ENCODE results near the gene SLC50A1. TPM values are rescaled to one million over a fixed set of nuclear protein-coding genes. Genes with fewer than 3 reads are reported as not detected.

SLC50A1 gene
- total RNA-seq, 1 donor from 2014 or later, result 35.4 TPM

DNA sequence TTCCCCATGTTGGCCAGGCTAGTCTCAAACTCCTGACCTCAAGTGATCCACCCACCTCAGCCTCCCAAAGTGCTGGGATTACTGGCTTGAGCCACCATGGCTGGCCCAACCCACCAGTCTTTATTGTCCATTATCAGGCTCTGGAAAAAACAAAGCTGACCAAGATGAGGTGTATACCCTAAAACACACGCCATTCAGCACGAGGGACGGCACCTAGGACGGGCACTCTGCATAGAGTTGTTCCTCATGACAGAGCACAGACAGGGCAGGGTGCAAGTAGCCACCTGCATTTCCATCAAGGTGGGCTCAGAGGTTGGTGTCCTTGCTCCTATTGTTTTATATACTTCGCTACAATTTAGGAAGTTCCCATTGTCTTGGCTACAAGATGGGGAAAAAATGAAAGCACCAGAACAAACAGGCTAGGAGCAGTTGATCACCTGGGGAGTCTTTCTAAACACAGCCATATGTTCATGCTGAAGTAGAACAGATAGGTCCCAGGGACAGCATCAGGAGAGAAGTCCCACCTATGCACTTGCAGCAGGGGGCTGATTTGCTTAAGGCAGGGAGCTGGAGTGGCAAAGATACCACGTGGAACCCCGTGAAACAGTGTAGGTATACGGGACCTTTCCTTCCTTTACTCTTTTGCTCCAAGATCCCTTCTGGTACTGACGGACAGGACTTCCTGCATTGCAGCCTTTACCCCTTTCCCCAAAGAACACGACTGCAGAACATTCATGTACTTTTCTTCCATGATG is 33.0 kb downstream of the SLC50A1 start:
- intact Hi-C loops (cut with micrococcal nuclease), result loop anchor here (1.0 kb wide), 1 partner anchor 74 kb away; no protein-coding TSS in a partner anchor

DNA sequence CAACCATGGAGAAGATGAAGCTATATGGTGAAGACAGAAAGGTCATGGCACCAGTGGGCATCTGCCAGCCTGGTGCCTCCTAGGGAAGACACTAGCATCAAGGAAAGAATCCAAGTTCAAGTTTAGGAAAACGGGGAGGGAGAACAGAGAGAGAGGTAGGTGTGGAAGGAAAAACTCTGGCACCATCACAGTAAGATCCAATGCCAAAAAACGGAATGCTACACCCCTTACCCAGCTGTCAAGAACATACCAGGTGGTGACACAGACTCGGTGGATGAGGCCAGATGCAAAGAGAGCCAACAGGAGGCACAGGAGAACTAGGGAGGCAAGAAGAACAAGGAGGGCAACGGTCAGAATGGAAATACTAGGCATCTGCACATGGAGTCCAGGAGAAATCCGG is 33.9 kb downstream of the SLC50A1 start:
- intact Hi-C loops (cut with micrococcal nuclease), result no loop called here

GRCh38 chr1:155170101-155170785 is 34.6 kb downstream of the SLC50A1 start:
- intact Hi-C loops (cut with micrococcal nuclease), result loop anchor here (10.0 kb wide), 1 partner anchor 195 kb away; the partner anchor contains the start of genes CKS1B and SHC1

GRCh38 chr1:155170806-155171205 is 35.2 kb downstream of the SLC50A1 start:
- intact Hi-C loops (cut with micrococcal nuclease), result loop anchor here (10.0 kb wide), 1 partner anchor 196 kb away; the partner anchor contains the start of genes CKS1B and SHC1

DNA sequence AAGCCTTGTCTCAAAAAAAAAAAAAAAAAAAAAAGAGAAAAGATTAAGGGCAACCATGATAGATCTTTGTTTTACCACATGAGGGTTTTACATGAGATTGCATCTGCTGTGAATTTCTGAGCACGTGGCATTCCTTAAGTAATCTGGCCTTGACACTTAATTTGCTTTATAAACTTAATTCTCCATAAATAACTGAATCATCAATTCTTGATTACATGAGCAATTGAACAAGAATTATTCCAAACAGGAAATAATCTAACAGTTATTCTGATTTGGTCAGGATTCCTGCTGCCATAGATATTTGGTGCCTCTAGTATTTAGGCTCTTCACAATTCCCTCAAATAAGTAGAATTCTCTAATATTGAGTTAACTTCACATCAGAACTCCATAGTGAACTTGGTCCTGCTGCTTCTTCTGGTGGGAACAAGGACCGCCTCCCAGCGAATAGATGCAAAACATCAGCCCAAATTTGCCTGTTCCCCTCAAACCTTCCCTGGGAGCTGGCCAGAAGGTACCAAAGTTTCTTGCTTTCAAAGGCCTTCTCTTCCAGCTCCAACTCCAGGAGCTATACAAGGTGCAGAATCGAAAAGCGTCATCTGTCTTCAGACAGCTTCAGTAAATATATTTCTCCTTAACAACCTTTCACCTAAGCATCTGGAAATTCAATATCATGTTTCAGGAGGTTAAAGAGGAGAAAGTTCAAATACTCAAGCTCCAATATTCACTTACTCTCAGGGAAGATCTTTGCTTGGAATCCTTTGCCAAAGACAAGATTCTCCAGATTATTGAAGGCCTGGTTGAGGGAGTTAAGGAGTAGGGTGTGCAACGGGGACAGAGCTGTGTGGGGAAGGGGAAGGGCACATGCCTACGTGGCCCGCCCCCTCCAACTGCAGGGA is 36.4 kb downstream of the SLC50A1 start:
- intact Hi-C loops (cut with micrococcal nuclease), result loop anchor here (2.0 to 10.0 kb wide), 2 partner anchors 37 to 197 kb away; partner anchors contain the start of genes CKS1B, SHC1 and SLC50A1

- intact Hi-C loops (cut with micrococcal nuclease), result loop anchor here (2.0 to 10.0 kb wide), 2 partner anchors 38 to 198 kb away; partner anchors contain the start of genes CKS1B, SHC1 and SLC50A1
These were observed 37.3 kb downstream of the SLC50A1 start, which contains the start of gene KRTCAP2 for GRCh38 chr1:155172732-155173477. TSS of gene KRTCAP2 (minus strand) at chr1:155173304. CDS start at chr1:155173224, 80 bp downstream.

DNA sequence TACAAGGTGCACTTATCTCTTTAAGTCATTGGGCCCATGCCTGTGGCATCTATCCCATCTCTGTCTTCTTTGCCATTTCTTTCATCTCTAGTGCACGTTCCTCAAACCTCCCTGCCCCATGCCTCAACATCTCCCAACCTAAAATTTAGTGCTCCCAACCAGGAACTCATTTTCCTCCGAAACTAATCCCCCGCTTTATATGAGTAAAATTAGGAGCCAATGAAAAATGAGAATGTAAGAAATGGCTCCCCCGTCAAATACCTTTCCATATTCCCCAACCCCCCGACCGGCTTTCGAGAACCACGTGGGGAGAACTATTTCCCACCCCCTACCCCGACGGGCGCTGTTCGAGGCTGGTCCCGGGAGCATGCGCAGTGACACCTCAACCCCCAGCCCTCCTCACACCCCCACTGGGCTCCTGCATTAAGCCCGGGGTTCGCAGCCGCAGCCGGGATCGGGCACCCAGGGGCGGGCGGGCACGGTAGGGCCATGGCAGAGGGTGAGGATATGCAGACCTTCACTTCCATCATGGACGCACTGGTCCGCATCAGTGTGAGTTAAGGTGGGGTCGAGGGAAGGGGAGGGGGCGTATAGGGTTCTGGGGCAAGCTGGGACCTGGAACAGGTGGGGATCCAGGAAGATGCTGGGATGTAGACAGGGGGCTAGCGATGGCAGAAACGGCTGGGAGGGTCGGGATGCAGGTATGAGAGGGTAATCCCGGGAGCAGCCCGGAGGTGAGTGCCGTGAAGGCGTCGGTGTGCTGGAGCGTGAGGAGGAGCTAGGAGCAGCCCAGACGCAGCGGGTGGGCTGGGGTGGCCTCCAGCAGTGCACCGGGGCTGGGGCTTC is 38.0 kb downstream of the SLC50A1 start, which contains the start of gene TRIM46:
TSS of gene TRIM46 (plus strand) at position 372 of the 846 bp plus-strand sequence. CDS start at position 490, 118 bp downstream.
- intact Hi-C loops (cut with micrococcal nuclease), result loop anchor here (2.0 to 10.0 kb wide), 2 partner anchors 39 to 199 kb away; partner anchors contain the start of genes CKS1B, SHC1 and SLC50A1

GRCh38 chr1:155174324-155175280 is 39.0 kb downstream of the SLC50A1 start:
- intact Hi-C loops (cut with micrococcal nuclease), result loop anchor here (10.0 kb wide), 1 partner anchor 200 kb away; the partner anchor contains the start of genes CKS1B and SHC1

DNA sequence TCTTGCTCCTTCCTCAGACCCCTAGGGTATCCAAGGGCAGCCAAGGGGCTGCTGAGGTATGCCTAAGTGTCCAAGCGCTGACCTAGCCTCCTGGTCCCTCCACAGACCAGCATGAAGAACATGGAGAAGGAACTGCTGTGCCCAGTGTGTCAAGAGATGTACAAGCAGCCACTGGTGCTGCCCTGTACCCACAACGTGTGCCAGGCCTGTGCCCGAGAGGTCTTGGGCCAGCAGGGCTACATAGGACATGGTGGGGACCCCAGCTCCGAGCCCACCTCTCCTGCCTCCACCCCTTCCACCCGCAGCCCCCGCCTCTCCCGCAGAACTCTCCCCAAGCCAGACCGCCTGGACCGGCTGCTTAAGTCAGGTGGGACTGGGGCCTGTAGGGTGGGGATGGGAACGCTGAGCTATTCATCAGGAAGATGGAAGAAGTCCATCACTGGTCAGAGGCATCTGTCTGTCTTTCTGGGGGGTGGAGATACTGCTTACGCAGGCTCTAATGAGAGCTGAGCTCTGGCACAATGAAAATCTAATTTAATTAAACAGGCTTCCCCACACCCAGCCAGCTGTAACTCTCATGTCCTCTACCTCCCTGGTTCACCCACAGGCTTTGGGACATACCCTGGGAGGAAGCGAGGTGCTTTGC is 39.8 kb downstream of the SLC50A1 start:
- intact Hi-C loops (cut with micrococcal nuclease), result loop anchor here (10.0 kb wide), 1 partner anchor 201 kb away; the partner anchor contains the start of genes CKS1B and SHC1

GRCh38 chr1:155175927-155176371 is 40.3 kb downstream of the SLC50A1 start:
- intact Hi-C loops (cut with micrococcal nuclease), result loop anchor here (1.0 to 10.0 kb wide), 5 partner anchors 18 to 201 kb away; partner anchors contain the start of genes CKS1B, SHC1 and THBS3

DNA sequence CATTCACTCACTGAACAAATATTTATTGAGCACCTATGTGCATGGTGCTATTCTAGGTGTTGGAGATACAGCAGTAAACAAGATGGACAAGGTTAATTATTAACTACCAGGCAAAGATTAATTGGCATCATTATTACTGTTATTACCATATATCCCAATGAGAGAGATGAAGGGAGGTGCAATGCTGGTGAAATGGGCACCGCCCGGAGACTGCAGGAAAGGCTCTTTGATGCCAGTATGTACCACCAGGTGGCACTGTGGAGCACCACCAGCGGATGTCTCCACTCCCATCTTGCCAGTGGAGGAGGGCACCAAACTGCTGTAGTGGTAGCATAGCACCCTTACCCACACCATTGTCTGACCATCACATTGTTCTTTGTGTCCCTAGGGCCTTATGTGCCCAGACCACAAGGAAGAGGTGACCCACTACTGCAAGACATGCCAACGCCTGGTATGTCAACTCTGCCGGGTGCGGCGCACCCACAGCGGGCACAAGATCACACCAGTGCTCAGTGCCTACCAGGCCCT is 41.0 kb downstream of the SLC50A1 start:
- intact Hi-C loops (cut with micrococcal nuclease), result loop anchor here (1.0 to 10.0 kb wide), 5 partner anchors 18 to 202 kb away; partner anchors contain the start of genes CKS1B, SHC1 and THBS3

- intact Hi-C loops (cut with micrococcal nuclease), result loop anchor here (2.0 to 10.0 kb wide), 2 partner anchors 29 to 203 kb away; partner anchors contain the start of genes CKS1B, SHC1 and THBS3
These were observed 41.7 kb downstream of the SLC50A1 start for GRCh38 chr1:155177192-155177917.

GRCh38 chr1:155177918-155178281 is 42.2 kb downstream of the SLC50A1 start:
- intact Hi-C loops (cut with micrococcal nuclease), result loop anchor here (2.0 to 10.0 kb wide), 2 partner anchors 29 to 203 kb away; partner anchors contain the start of genes CKS1B, SHC1 and THBS3

DNA sequence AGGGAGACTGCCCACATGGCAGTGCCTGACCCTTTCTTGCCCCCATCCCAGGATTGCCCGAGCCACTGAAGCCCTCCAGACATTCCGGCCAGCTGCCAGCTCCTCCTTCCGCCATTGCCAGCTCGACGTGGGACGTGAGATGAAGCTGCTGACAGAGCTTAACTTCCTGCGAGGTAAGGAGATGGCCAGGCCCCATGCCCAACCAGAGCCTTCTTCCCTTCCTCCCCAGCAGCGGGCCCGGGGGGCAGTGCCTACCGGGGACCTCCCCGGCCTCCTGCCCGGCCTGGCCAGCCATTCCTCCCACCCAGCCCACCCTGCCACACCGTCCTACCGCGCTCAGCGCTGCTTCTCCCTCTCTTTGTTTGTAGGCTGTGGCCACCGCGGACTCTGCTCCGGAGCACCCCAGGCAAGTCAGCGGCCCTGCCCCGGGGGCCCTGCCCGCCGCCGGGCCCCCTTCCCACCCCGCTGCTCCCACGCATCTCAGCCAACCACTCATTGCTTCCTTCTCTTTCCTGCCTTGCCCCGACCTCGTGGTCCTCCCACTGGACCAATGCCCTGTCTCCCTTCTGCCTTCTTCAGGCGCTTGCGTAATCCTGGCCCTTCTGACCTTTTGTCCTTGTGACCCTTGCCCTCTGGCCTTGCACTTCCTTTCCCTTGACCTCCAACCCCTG is 42.9 kb downstream of the SLC50A1 start:
- intact Hi-C loops (cut with micrococcal nuclease), result loop anchor here (10.0 kb wide), 1 partner anchor 204 kb away; the partner anchor contains the start of genes CKS1B and SHC1
